ENCODE results near the gene HS3ST5. TPM values are rescaled to one million over a fixed set of nuclear protein-coding genes. Genes with fewer than 3 reads are reported as not detected.
"Not testable (repeated sequence)": the region's sequence is repeated elsewhere in the genome, so short reads cannot be mapped to it uniquely, and the experiment has no call there.

HS3ST5 gene
- total RNA-seq, 1 experiment from 2014 or later, result 0.29 TPM

GRCh38 chr6:114319749-114320148, 23.1 kb downstream of the HS3ST5 start:
- H3K27me3 ChIP-seq (replicated peaks; ENCODE audit: control insufficient read depth, insufficient read depth, low read length), result no peaks in the 10 kb centered on the region
- intact Hi-C loops (cut with micrococcal nuclease; ENCODE audit: unreplicated experiment), result no loop called here
- H3K4me1 ChIP-seq, result no peaks in the 10 kb centered on the region
- DNase-seq, result no peak
- H3K36me3 ChIP-seq (ENCODE audit: control insufficient read depth, insufficient read depth, low read length), result no peaks in the 10 kb centered on the region
- TF ChIP-seq, protein P1, sequence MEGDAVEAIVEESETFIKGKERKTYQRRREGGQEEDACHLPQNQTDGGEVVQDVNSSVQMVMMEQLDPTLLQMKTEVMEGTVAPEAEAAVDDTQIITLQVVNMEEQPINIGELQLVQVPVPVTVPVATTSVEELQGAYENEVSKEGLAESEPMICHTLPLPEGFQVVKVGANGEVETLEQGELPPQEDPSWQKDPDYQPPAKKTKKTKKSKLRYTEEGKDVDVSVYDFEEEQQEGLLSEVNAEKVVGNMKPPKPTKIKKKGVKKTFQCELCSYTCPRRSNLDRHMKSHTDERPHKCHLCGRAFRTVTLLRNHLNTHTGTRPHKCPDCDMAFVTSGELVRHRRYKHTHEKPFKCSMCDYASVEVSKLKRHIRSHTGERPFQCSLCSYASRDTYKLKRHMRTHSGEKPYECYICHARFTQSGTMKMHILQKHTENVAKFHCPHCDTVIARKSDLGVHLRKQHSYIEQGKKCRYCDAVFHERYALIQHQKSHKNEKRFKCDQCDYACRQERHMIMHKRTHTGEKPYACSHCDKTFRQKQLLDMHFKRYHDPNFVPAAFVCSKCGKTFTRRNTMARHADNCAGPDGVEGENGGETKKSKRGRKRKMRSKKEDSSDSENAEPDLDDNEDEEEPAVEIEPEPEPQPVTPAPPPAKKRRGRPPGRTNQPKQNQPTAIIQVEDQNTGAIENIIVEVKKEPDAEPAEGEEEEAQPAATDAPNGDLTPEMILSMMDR (IDR thresholded peaks at IDR 0.05; ENCODE audit: insufficient read depth in 1 of 2, low read depth in 1 of 2, low read length in 1 of 2, severe bottlenecking in 1 of 2, unreplicated experiment in 1 of 2), result no peak
- H3K36me3 Mint-ChIP-seq (ENCODE audit: insufficient read depth, unreplicated experiment), result no peaks in the 10 kb centered on the region
- no peaks in the 10 kb centered on the region for H3K9me3 Mint-ChIP-seq (ENCODE audit: unreplicated experiment)
- no peak overlapping the region for H3K27ac Mint-ChIP-seq (ENCODE audit: unreplicated experiment)
- no peak overlapping the region for H3K4me3 Mint-ChIP-seq (ENCODE audit: unreplicated experiment)
- H3K4me1 Mint-ChIP-seq (ENCODE audit: low read depth, unreplicated experiment), result no peaks in the 10 kb centered on the region
- BruUV-seq (replicated peaks), result no TSS peak
- no peak overlapping the region for H3K4me3 ChIP-seq (ENCODE audit: low read depth, low read length)
- ChIA-PET POLR2A (no interaction called here), CTCF (no interaction called here)
- H3K9me3 ChIP-seq, result no peaks in the 10 kb centered on the region
- H3K27me3 Mint-ChIP-seq (ENCODE audit: insufficient read depth, unreplicated experiment), result peaks cover 3% of the 10 kb centered on the region

- H3K9me3 ChIP-seq, result no peaks in the 10 kb centered on the region
- H3K36me3 ChIP-seq (ENCODE audit: control insufficient read depth, insufficient read depth, low read length), result no peaks in the 10 kb centered on the region
- no peak overlapping the region for H3K4me3 Mint-ChIP-seq (ENCODE audit: unreplicated experiment)
- H3K27me3 Mint-ChIP-seq (ENCODE audit: insufficient read depth, unreplicated experiment), result peaks cover 3% of the 10 kb centered on the region
- ChIA-PET POLR2A (no interaction called here), CTCF (no interaction called here)
- no peaks in the 10 kb centered on the region for H3K27me3 ChIP-seq (replicated peaks; ENCODE audit: control insufficient read depth, insufficient read depth, low read length)
- H3K4me3 ChIP-seq (ENCODE audit: low read depth, low read length), result no peak overlapping the region
- BruUV-seq (replicated peaks), result no TSS peak
- TF ChIP-seq, protein P1 (IDR thresholded peaks at IDR 0.05; ENCODE audit: insufficient read depth in 1 of 2, low read depth in 1 of 2, low read length in 1 of 2, severe bottlenecking in 1 of 2, unreplicated experiment in 1 of 2), result no peak
- H3K27ac Mint-ChIP-seq (ENCODE audit: unreplicated experiment), result no peak overlapping the region
- H3K4me1 Mint-ChIP-seq (ENCODE audit: low read depth, unreplicated experiment), result no peaks in the 10 kb centered on the region
- H3K9me3 Mint-ChIP-seq (ENCODE audit: unreplicated experiment), result no peaks in the 10 kb centered on the region
- no peaks in the 10 kb centered on the region for H3K36me3 Mint-ChIP-seq (ENCODE audit: insufficient read depth, unreplicated experiment)
- intact Hi-C loops (cut with micrococcal nuclease; ENCODE audit: unreplicated experiment), result no loop called here
- no peaks in the 10 kb centered on the region for H3K4me1 ChIP-seq
- no peak for DNase-seq
Observed at GRCh38 chr6:114315831-114316595, 26.8 kb downstream of the HS3ST5 start.

- H3K9me3 Mint-ChIP-seq (ENCODE audit: unreplicated experiment); POLR2A ChIA-PET; CTCF ChIA-PET: not testable (repeated sequence)
Observed at GRCh38 chr6:114313816-114314215, 29.0 kb downstream of the HS3ST5 start.

More at GRCh38 chr6:114313816-114314215, 29.0 kb downstream of the HS3ST5 start:
- H3K27ac Mint-ChIP-seq (ENCODE audit: unreplicated experiment); H3K4me3 Mint-ChIP-seq (ENCODE audit: unreplicated experiment); H3K27me3 Mint-ChIP-seq (ENCODE audit: insufficient read depth, unreplicated experiment); intact Hi-C loops (cut with micrococcal nuclease; ENCODE audit: unreplicated experiment); H3K4me1 ChIP-seq; DNase-seq; BruUV-seq (replicated peaks); H3K36me3 ChIP-seq (ENCODE audit: control insufficient read depth, insufficient read depth, low read length); H3K4me3 ChIP-seq (ENCODE audit: low read depth, low read length); H3K36me3 Mint-ChIP-seq (ENCODE audit: insufficient read depth, unreplicated experiment); H3K9me3 ChIP-seq; H3K27me3 ChIP-seq (replicated peaks; ENCODE audit: control insufficient read depth, insufficient read depth, low read length); H3K4me1 Mint-ChIP-seq (ENCODE audit: low read depth, unreplicated experiment): not testable (repeated sequence)
